ENCODE data around the gene SPATA17.

- TF ChIP-seq POLR2A (IDR thresholded peaks at IDR 0.05) (no peak), CTCF (IDR thresholded peaks at IDR 0.05) (no peak)
Measured at GRCh38 chr1:217647791-217648190, 16.6 kb downstream of the SPATA17 start.
